ENCODE results near the gene CKAP2L. TPM values are rescaled to one million over a fixed set of nuclear protein-coding genes. Genes with fewer than 3 reads are reported as not detected.

CKAP2L gene
- total and polyA plus RNA-seq, 9 of the 15 experiments (the other 6 are each of a cell fraction or from before 2014, with no cell fraction given) = 10.4 to 21.9 (median 14.2) TPM

DNA sequence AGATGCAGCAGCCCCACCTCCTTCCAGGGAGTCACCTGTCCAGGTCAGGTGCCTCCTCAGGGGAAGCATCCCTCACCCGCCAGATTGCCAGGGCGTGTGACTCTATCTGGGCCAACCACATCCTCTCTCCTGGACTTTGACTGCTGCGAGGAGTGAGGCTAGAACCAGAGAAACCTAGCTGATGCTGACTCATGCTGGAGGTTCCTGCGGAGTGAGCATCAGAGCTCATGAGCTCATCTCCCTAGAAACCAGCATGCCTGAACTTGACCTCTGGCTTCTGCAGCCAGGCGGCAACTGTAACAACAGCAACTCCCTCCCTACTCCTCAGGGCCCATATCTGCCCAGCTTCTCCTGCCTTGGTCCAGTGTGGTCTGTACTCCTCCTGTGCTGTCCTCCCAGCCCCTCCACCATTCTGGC lies 71.9 kb downstream of the CKAP2L start (continued):
- TF ChIP-seq RERE (CRISPR knock-in tag; IDR thresholded peaks at IDR 0.05; ENCODE audit: borderline replicate concordance) = no peak
- no peak for TF ChIP-seq RBM39 (optimal IDR thresholded peaks at IDR 0.05; ENCODE audit: low read depth, low read length)
- no peak for TF ChIP-seq HNRNPUL1 (IDR thresholded peaks at IDR 0.05; ENCODE audit: low read length)
- TF ChIP-seq ZNF717 (CRISPR knock-in tag; IDR thresholded peaks at IDR 0.05) = no peak
- TF ChIP-seq ZBTB7A (IDR thresholded peaks at IDR 0.05; ENCODE audit: borderline replicate concordance, control insufficient read depth, low read depth, low read length) = peak; percentile 34; the same call in 1 of the 2 replicates
- no peak for TF ChIP-seq ETV6 (IDR thresholded peaks at IDR 0.05; ENCODE audit: borderline replicate concordance in 1 of 2, low read depth in 2 of 2, low read length in 1 of 2)
- no peak for TF ChIP-seq ETV6 (CRISPR knock-in tag; IDR thresholded peaks at IDR 0.05; ENCODE audit: borderline replicate concordance)
- TF ChIP-seq L3MBTL2 (IDR thresholded peaks at IDR 0.05) = peak; percentile 48; the same call in 1 of the 2 replicates
- TF ChIP-seq HDAC8 (tag; IDR thresholded peaks at IDR 0.05) = no peak
- peak; percentile 59; the same call in 1 of the 2 replicates for TF ChIP-seq ZNF395 (CRISPR knock-in tag; IDR thresholded peaks at IDR 0.05)
